SU-DHL-6 (cell line): ENCODE measurements around the gene PALM2AKAP2.

Source experiments
- H2AFZ ChIP-seq: fragments of 200-600 bp; sonication (generic); 2 replicates; pipeline ENCODE4 v1.6.1; 2014; ENCODE audit warnings: low read depth, mild to moderate bottlenecking, moderate library complexity, mixed read lengths, antibody characterized with exemption, low read length; ENCODE audit not compliant: severe bottlenecking
- H3F3A ChIP-seq: fragments of 200-600 bp; shearing (Covaris generic); 2 replicates; pipeline ENCODE4 v1.6.0; 2016; ENCODE audit warnings: antibody characterized with exemption, mild to moderate bottlenecking; ENCODE audit not compliant: insufficient read depth
- H3K27ac ChIP-seq: fragments of 200-600 bp; sonication (generic); 2 replicates; pipeline ENCODE4 v1.5.1; 2016; ENCODE audit warnings: low read depth, mild to moderate bottlenecking, low read length, moderate library complexity, mixed read lengths
- H3K27me3 ChIP-seq: fragments of 200-600 bp; sonication (generic), shearing (Covaris generic); 2 replicates; pipeline ENCODE4 v1.6.0; 2014; ENCODE audit warnings: mild to moderate bottlenecking, low read length
- H3K36me3 ChIP-seq: fragments of 200-600 bp; sonication (generic); 2 replicates; pipeline ENCODE4 v1.6.1; 2014; ENCODE audit warnings: mild to moderate bottlenecking, low read length, mixed read lengths
- H3K4me2 ChIP-seq: fragments of 300-600, 200-600 bp; shearing (Covaris generic), sonication (generic); 2 replicates; pipeline ENCODE4 v1.6.0; 2014; ENCODE audit warnings: low read length, low read depth, mild to moderate bottlenecking; ENCODE audit not compliant: poor library complexity, severe bottlenecking
- H3K4me3 ChIP-seq: fragments of 200-600 bp; sonication (generic); 2 replicates; pipeline ENCODE4 v1.5.1; 2014; ENCODE audit warnings: antibody characterized with exemption, low read length, mild to moderate bottlenecking, mixed read lengths; ENCODE audit not compliant: insufficient read depth, poor library complexity, severe bottlenecking
- H3K79me2 ChIP-seq: fragments of 200-600 bp; sonication (generic); 2 replicates; pipeline ENCODE4 v1.6.1; 2014; ENCODE audit warnings: mild to moderate bottlenecking, low read length, moderate library complexity; ENCODE audit not compliant: insufficient read depth
- H3K9ac ChIP-seq: fragments of 200-600 bp; sonication (generic); 2 replicates; pipeline ENCODE4 v1.7.0; 2014; ENCODE audit warnings: mild to moderate bottlenecking, low read length
- H3K9me2 ChIP-seq: fragments of 200-600 bp; sonication (generic); replicated peaks from 2 replicates; pipeline ENCODE4 v1.6.1; 2014; ENCODE audit warnings: low read length; ENCODE audit not compliant: insufficient read depth
- H3K9me3 ChIP-seq: fragments of 200-600 bp; sonication (generic); 2 replicates; pipeline ENCODE4 v1.6.1; 2014; ENCODE audit warnings: low read length, mixed read lengths; ENCODE audit not compliant: insufficient read depth
- H4K20me1 ChIP-seq: fragments of 200-600 bp; sonication (generic); 2 replicates; pipeline ENCODE4 v1.6.1; 2014; ENCODE audit warnings: low read depth, mild to moderate bottlenecking, antibody characterized with exemption, low read length, moderate library complexity, mixed read lengths
- CTCF ChIP-seq: fragments of 200-600 bp; sonication (generic); IDR thresholded peaks from one replicate; pipeline ENCODE4 v1.5.1; 2017; ENCODE audit warnings: antibody characterized with exemption, mild to moderate bottlenecking, low read length, moderate library complexity; ENCODE audit not compliant: insufficient read depth, poor library complexity, severe bottlenecking
- EZH2phosphoT487 ChIP-seq: fragments of 200-600 bp; sonication (generic), shearing (Covaris generic); conservative IDR thresholded peaks from 2 replicates; pipeline ENCODE4 v1.6.1; 2018; ENCODE audit warnings: mild to moderate bottlenecking, antibody characterized with exemption, low read length, moderate library complexity, mixed read lengths

PALM2AKAP2 gene

DNA sequence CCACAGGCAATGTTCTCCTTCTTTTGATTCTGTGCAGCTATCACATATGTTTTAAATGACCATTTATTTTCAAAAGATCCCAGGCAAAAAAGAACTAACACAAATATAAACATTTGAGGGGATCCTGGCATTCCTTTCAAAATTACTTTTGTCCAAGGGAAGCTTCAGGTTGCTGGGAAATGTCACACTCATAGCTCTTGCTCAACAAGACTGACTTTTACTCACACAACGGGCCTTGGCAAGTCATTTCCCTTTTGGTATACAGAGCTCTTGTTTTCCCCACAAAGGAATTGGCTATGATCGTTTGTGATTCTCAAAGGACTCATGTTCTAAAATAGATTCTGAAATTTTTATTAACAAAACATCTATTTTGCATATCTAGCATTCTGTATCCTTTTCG is 4.5 kb upstream of the PALM2AKAP2 start:
- no peaks in the 10 kb centered on the region for H3F3A ChIP-seq
- no peak overlapping the region for H3K4me2 ChIP-seq
- no peak overlapping the region for H3K4me3 ChIP-seq
- no peaks in the 10 kb centered on the region for H4K20me1 ChIP-seq
- no peaks in the 10 kb centered on the region for H3K9me3 ChIP-seq
- H3K9ac ChIP-seq: no peak overlapping the region
- no peaks in the 10 kb centered on the region for H3K9me2 ChIP-seq
- H3K36me3 ChIP-seq: no peaks in the 10 kb centered on the region
- no peak for TF ChIP-seq CTCF
- TF ChIP-seq EZH2phosphoT487: no peak
- H3K27me3 ChIP-seq: no peaks in the 10 kb centered on the region
- H2AFZ ChIP-seq: no peak overlapping the region
- no peak overlapping the region for H3K27ac ChIP-seq
- no peaks in the 10 kb centered on the region for H3K79me2 ChIP-seq

GRCh38 chr9:109776391-109776790 is 3.6 kb upstream of the PALM2AKAP2 start:
- Histone ChIP-seq H3K27me3 (no peaks in the 10 kb centered on the region), H3K27ac (no peak overlapping the region), H3K36me3 (no peaks in the 10 kb centered on the region)

DNA sequence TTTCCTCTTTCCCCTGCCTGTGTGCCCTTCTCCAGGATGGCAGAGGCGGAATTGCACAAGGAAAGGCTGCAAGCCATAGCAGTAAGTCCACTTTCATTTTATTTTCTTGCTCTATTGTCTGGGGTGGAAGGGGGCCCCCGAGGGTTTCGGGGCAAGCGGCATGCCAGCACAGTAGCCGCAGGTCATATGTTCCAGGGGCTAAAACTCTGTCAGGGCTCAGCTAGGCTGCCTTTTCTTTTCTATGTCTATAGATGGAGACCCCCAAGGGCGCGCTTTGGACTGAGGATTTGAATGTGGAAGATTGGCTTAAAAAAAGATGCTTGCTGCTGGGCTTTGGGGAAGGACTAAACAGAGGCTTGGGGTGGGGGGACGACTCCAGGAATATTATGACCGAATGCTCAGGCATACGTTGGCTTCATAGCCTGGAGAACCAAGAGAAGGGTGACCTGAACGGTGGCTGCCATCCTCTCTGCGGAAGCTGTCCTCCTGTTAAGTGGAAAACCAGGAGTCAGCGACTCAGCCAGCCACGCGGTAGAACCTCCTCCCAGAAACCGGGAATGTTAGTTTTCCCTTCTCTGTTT is 545 bp downstream of the PALM2AKAP2 start:
- Histone ChIP-seq H3K4me3 (no peak overlapping the region), H3K9me2 (no peaks in the 10 kb centered on the region), H3K9me3 (no peaks in the 10 kb centered on the region), H3F3A (no peaks in the 10 kb centered on the region), H3K27ac (no peak overlapping the region), H3K27me3 (no peaks in the 10 kb centered on the region), H3K79me2 (no peaks in the 10 kb centered on the region), H3K4me2 (no peak overlapping the region), H3K36me3 (no peaks in the 10 kb centered on the region), H2AFZ (no peak overlapping the region), H4K20me1 (no peaks in the 10 kb centered on the region), H3K9ac (no peak overlapping the region)
- no peak for TF ChIP-seq CTCF
- TF ChIP-seq EZH2phosphoT487: no peak

More at GRCh38 chr9:109776391-109776790, 3.6 kb upstream of the PALM2AKAP2 start:
- Histone ChIP-seq H4K20me1 (no peaks in the 10 kb centered on the region), H3K4me3 (no peak overlapping the region), H3F3A (no peaks in the 10 kb centered on the region), H3K9me2 (no peaks in the 10 kb centered on the region), H3K9ac (no peak overlapping the region), H3K9me3 (no peaks in the 10 kb centered on the region), H3K4me2 (no peak overlapping the region), H3K79me2 (no peaks in the 10 kb centered on the region), H2AFZ (no peak overlapping the region)
- no peak for TF ChIP-seq EZH2phosphoT487
- no peak for TF ChIP-seq CTCF

DNA sequence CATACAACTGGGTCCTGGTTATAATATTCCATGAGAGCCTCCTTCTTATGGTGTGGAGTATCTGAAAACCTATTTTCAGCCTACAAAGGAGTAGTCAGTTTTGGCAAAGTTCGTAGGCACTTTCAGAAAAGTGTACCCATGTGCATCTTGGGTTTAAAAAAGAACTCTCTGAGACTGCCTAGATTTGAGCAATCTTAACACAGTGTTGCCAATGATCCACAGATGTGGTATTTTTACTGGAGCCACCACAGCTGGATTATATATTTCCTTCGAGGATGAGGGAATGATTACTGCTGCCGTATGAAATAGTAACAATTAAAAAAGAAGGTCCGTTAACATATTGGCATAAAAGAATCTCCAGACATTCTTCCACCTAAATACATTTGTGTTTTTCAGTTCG is 1.1 kb downstream of the PALM2AKAP2 start:
- TF ChIP-seq CTCF: no peak
- TF ChIP-seq EZH2phosphoT487: no peak
- Histone ChIP-seq H3K4me3 (no peak overlapping the region), H3K9me3 (no peaks in the 10 kb centered on the region), H3K4me2 (no peak overlapping the region), H3K27me3 (no peaks in the 10 kb centered on the region), H3K9ac (no peak overlapping the region), H3F3A (no peaks in the 10 kb centered on the region), H3K27ac (no peak overlapping the region), H3K79me2 (no peaks in the 10 kb centered on the region), H3K36me3 (no peaks in the 10 kb centered on the region), H2AFZ (no peak overlapping the region), H3K9me2 (no peaks in the 10 kb centered on the region), H4K20me1 (no peaks in the 10 kb centered on the region)
